GM06990 (cell line): ENCODE measurements around the gene POU6F2.
"Not testable (repeated sequence)": the region's sequence is repeated elsewhere in the genome, so short reads cannot be mapped to it uniquely, and the experiment has no call there.

Source experiments
- DNase-seq: peaks from one replicate; pipeline ENCODE4 v3.0.0-alpha.2; 2011; ENCODE audit not compliant: insufficient read length; ENCODE audit errors: extremely low read depth
- H3K27me3 ChIP-seq: replicated peaks from 2 replicates; pipeline ENCODE4 v1.6.0; 2011; ENCODE audit warnings: low read length; ENCODE audit not compliant: control insufficient read depth, insufficient read depth
- H3K36me3 ChIP-seq: 2 replicates; pipeline ENCODE4 v1.5.1; 2011; ENCODE audit warnings: low read length; ENCODE audit not compliant: control insufficient read depth, insufficient read depth
- H3K4me3 ChIP-seq: replicated peaks from 2 replicates; pipeline ENCODE4 v1.5.1; 2011; ENCODE audit warnings: low read depth, mild to moderate bottlenecking, control low read depth, low read length
- CTCF ChIP-seq: IDR thresholded peaks from 2 replicates; pipeline ENCODE4 v1.5.1; 2011; ENCODE audit warnings: low read length, control low read depth, mild to moderate bottlenecking, inconsistent platforms; ENCODE audit not compliant: insufficient read depth, poor library complexity, severe bottlenecking

Gene POU6F2

GRCh38 chr7:39324139-39324760 is 346.5 kb downstream of the POU6F2 start:
- no peaks in the 10 kb centered on the region for H3K27me3 ChIP-seq
- no peak for TF ChIP-seq CTCF
- H3K36me3 ChIP-seq = no peaks in the 10 kb centered on the region
- no peak overlapping the region for H3K4me3 ChIP-seq
- no peak for DNase-seq

- not testable (repeated sequence) for H3K36me3 ChIP-seq, DNase-seq, H3K27me3 ChIP-seq, H3K4me3 ChIP-seq
Observed at GRCh38 chr7:39331607-39332006, 353.9 kb downstream of the POU6F2 start.

- Histone ChIP-seq H3K4me3 (no peak overlapping the region), H3K36me3 (no peaks in the 10 kb centered on the region), H3K27me3 (no peaks in the 10 kb centered on the region)
- DNase-seq = no peak
- TF ChIP-seq CTCF = no peak
Observed at GRCh38 chr7:39332142-39332541, 354.4 kb downstream of the POU6F2 start.

GRCh38 chr7:39333701-39334100 is 356.0 kb downstream of the POU6F2 start:
- H3K4me3 ChIP-seq = no peak overlapping the region
- H3K36me3 ChIP-seq = no peaks in the 10 kb centered on the region
- no peak for DNase-seq
- TF ChIP-seq CTCF = no peak
- H3K27me3 ChIP-seq = no peaks in the 10 kb centered on the region

GRCh38 chr7:39336442-39336841 is 358.7 kb downstream of the POU6F2 start:
- TF ChIP-seq CTCF = no peak
- Histone ChIP-seq H3K27me3 (no peaks in the 10 kb centered on the region), H3K4me3 (no peak overlapping the region), H3K36me3 (no peaks in the 10 kb centered on the region)
- DNase-seq = no peak

- no peak for DNase-seq
- H3K4me3 ChIP-seq = no peak overlapping the region
- H3K36me3 ChIP-seq = no peaks in the 10 kb centered on the region
- TF ChIP-seq CTCF = no peak
- no peaks in the 10 kb centered on the region for H3K27me3 ChIP-seq
Observed at GRCh38 chr7:39338716-39339115, 361.0 kb downstream of the POU6F2 start.
